WTC11 (cell line): ENCODE measurements around the gene NEK6. TPM values are rescaled to one million over a fixed set of nuclear protein-coding genes. Genes with fewer than 3 reads are reported as not detected.
A peak's percentile ranks its signal among the peaks of the same experiment; 100 is the strongest.

Experiments used
- ATAC-seq: fragments of 200-7000 bp; cut with Tn5 transposase; 2 replicates; pipeline ENCODE4 v1.10.0; 2021; ENCODE audit warnings: mild to moderate bottlenecking, moderate library complexity
- CTCF ChIA-PET: fragments of 300-600 bp; sonication (Branson Sonifier 250); formaldehyde crosslinking; loops from one replicate; lab custom pipeline; 2021; ENCODE audit warnings: antibody characterized with exemption; lab: Charles Lee
- POLR2A ChIA-PET: fragments of 350-600 bp; sonication (Branson Sonifier 250); formaldehyde crosslinking; loops from one replicate; lab custom pipeline; 2021; ENCODE audit warnings: antibody characterized with exemption; lab: Charles Lee
- DNase-seq: peaks from one replicate; pipeline ENCODE4 v3.0.0; 2021; ENCODE audit warnings: low spot score
- H3K27ac Mint-ChIP-seq: 2 replicates; pipeline ENCODE4 v1.8.0; 2021; ENCODE audit warnings: mixed read lengths
- H3K27me3 Mint-ChIP-seq: 2 replicates; pipeline ENCODE4 v1.8.0; 2021; ENCODE audit warnings: low read depth, mild to moderate bottlenecking, moderate library complexity, mixed read lengths
- H3K36me3 Mint-ChIP-seq: 2 replicates; pipeline ENCODE4 v1.8.0; 2021; ENCODE audit warnings: mixed read lengths
- H3K4me1 Mint-ChIP-seq: 2 replicates; pipeline ENCODE4 v1.8.0; 2022; ENCODE audit warnings: mixed read lengths
- H3K4me3 Mint-ChIP-seq: 2 replicates; pipeline ENCODE4 v1.8.0; 2021; ENCODE audit warnings: mild to moderate bottlenecking, moderate library complexity, mixed read lengths
- H3K9me3 Mint-ChIP-seq: 2 replicates; pipeline ENCODE4 v1.8.0; 2021; ENCODE audit warnings: mixed read lengths
- CREM ChIP-seq: sonication (generic); formaldehyde crosslinking; IDR thresholded peaks from 2 replicates; pipeline ENCODE4 v1.8.1; 2022; ENCODE audit warnings: mild to moderate bottlenecking, missing genetic modification reagents, moderate library complexity
- ESRRA ChIP-seq: sonication (generic); formaldehyde crosslinking; IDR thresholded peaks from 2 replicates; pipeline ENCODE4 v1.8.1; 2022; ENCODE audit warnings: mild to moderate bottlenecking, missing genetic modification reagents, borderline replicate concordance
- GTF2I ChIP-seq: fragments of 250-450 bp; sonication (Bioruptor Pico); conservative IDR thresholded peaks from 2 replicates; pipeline ENCODE4 v1.4.0; 2021; ENCODE audit warnings: mild to moderate bottlenecking
- JUN ChIP-seq: sonication (generic); formaldehyde crosslinking; IDR thresholded peaks from 2 replicates; pipeline ENCODE4 v1.8.0; 2023; ENCODE audit warnings: mild to moderate bottlenecking, missing genetic modification reagents
- NFATC4 ChIP-seq: fragments of 250-450 bp; sonication (Bioruptor Pico); IDR thresholded peaks from 2 replicates; pipeline ENCODE4 v1.9.0; 2021; ENCODE audit warnings: mild to moderate bottlenecking
- NR2C2 ChIP-seq: sonication (generic); formaldehyde crosslinking; IDR thresholded peaks from 2 replicates; pipeline ENCODE4 v1.8.0; 2022; ENCODE audit warnings: mild to moderate bottlenecking, missing genetic modification reagents
- RELA ChIP-seq: sonication (generic); formaldehyde crosslinking; IDR thresholded peaks from 2 replicates; pipeline ENCODE4 v1.8.1; 2022; ENCODE audit warnings: missing genetic modification reagents, mild to moderate bottlenecking, borderline replicate concordance
- SOX15 ChIP-seq: fragments of 250-450 bp; sonication (Bioruptor Pico); IDR thresholded peaks from 2 replicates; pipeline ENCODE4 v1.9.0; 2021; ENCODE audit warnings: mild to moderate bottlenecking
- SP1 ChIP-seq: sonication (generic); formaldehyde crosslinking; conservative IDR thresholded peaks from 2 replicates; pipeline ENCODE4 v1.8.1; 2022; ENCODE audit warnings: missing genetic modification reagents
- TCF7 ChIP-seq: sonication (generic); formaldehyde crosslinking; IDR thresholded peaks from 2 replicates; pipeline ENCODE4 v1.8.0; 2022; ENCODE audit warnings: mild to moderate bottlenecking, low read depth, missing genetic modification reagents, moderate library complexity
- TP53 ChIP-seq: sonication (generic); formaldehyde crosslinking; IDR thresholded peaks from 2 replicates; pipeline ENCODE4 v1.8.1; 2023; ENCODE audit warnings: mild to moderate bottlenecking, missing genetic modification reagents
- ZNF138 ChIP-seq: sonication (generic); formaldehyde crosslinking; conservative IDR thresholded peaks from 2 replicates; pipeline ENCODE4 v1.8.1; 2022; ENCODE audit warnings: mild to moderate bottlenecking, moderate library complexity, missing genetic modification reagents
- ZNF396 ChIP-seq: fragments of 250-450 bp; sonication (Bioruptor Pico); IDR thresholded peaks from 2 replicates; pipeline ENCODE4 v1.8.0; 2021; ENCODE audit warnings: mild to moderate bottlenecking, moderate library complexity, borderline replicate concordance
- total RNA-seq: library from RNA; stranded (reverse); gene quantifications from 3 replicates; pipeline ENCODE4 v1.2.3, GENCODE V29; 2021
- TF ChIP-seq, protein P1 (sequence below): fragments of 250-450 bp; sonication (Bioruptor Pico); IDR thresholded peaks from 2 replicates; pipeline ENCODE4 v1.8.0; 2021; ENCODE audit warnings: mild to moderate bottlenecking
- TF ChIP-seq, protein P2 (sequence below): sonication (generic); formaldehyde crosslinking; IDR thresholded peaks from 2 replicates; pipeline ENCODE4 v1.8.1; 2023; ENCODE audit warnings: mild to moderate bottlenecking, missing genetic modification reagents, moderate library complexity
- TF ChIP-seq, protein P3 (sequence below): sonication (generic); formaldehyde crosslinking; IDR thresholded peaks from 2 replicates; pipeline ENCODE4 v1.8.0; 2022; ENCODE audit warnings: mild to moderate bottlenecking, missing genetic modification reagents
- TF ChIP-seq, protein P4 (sequence below): sonication (generic); formaldehyde crosslinking; IDR thresholded peaks from 2 replicates; pipeline ENCODE4 v1.8.0; 2023; ENCODE audit warnings: missing genetic modification reagents, mild to moderate bottlenecking, borderline replicate concordance
- TF ChIP-seq, protein P5 (sequence below): sonication (generic); formaldehyde crosslinking; IDR thresholded peaks from 2 replicates; pipeline ENCODE4 v1.8.0; 2022; ENCODE audit warnings: mild to moderate bottlenecking, missing genetic modification reagents
- TF ChIP-seq, protein P6 (sequence below): sonication (generic); formaldehyde crosslinking; IDR thresholded peaks from 2 replicates; pipeline ENCODE4 v1.8.1; 2023; ENCODE audit warnings: mild to moderate bottlenecking, moderate library complexity, missing genetic modification reagents

Gene NEK6
- total RNA-seq, 1 experiment from 2014 or later, result 23.0 TPM

DNA sequence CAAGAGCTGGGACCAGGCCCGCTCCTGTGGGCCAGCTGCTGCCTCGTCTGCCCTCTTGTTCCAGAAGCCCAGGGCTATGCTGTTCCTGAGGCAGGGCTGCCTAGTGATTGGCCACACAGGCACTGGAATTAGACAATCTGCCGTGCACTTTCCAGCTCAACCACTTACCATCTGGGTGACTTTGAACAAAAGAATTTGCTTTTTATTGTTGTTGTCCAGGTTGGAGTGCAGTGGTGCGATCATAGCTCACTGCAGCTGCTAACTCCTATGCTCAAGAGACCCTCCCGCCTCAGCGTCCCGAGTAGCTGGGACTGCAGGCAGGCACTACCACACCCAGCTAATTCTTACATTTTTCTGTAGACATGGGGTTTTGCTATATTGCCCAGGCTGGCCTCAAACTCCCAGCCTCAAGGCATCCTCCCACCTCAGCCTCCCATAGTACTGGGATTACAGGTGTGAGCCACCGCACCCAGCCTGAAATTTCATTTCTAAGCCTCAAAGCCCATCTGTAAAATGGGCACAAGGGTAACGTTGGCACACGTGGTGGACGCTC is 1.2 kb upstream of the NEK6 start:
- CTCF ChIA-PET, result interaction anchor here (0.8 to 1.5 kb wide), 4 partner anchors 27 to 154 kb away, joined by 3 to 4 read pairs (median 4); no protein-coding TSS in a partner anchor
- Mint-ChIP-seq H3K27ac (no peak overlapping the region; the same call in 1 of the 2 replicates), H3K9me3 (no peaks in the 10 kb centered on the region), H3K4me1 (peaks cover 40% of the 10 kb centered on the region), H3K36me3 (no peaks in the 10 kb centered on the region), H3K4me3 (peak overlapping the region; percentile 85), H3K27me3 (peaks cover 2% of the 10 kb centered on the region; the same call in 1 of the 2 replicates)
- DNase-seq (no peak), ATAC-seq (peak; percentile 5; the same call in 1 of the 2 replicates)
- no peak for TF ChIP-seq ZNF138 (CRISPR knock-in tag)
- TF ChIP-seq, protein P1, sequence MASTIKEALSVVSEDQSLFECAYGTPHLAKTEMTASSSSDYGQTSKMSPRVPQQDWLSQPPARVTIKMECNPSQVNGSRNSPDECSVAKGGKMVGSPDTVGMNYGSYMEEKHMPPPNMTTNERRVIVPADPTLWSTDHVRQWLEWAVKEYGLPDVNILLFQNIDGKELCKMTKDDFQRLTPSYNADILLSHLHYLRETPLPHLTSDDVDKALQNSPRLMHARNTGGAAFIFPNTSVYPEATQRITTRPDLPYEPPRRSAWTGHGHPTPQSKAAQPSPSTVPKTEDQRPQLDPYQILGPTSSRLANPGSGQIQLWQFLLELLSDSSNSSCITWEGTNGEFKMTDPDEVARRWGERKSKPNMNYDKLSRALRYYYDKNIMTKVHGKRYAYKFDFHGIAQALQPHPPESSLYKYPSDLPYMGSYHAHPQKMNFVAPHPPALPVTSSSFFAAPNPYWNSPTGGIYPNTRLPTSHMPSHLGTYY (CRISPR knock-in tag), result no peak
- TF ChIP-seq SP1 (CRISPR knock-in tag), result no peak
- TF ChIP-seq RELA (CRISPR knock-in tag), result no peak
- TF ChIP-seq SOX15 (CRISPR knock-in tag), result no peak
- no peak for TF ChIP-seq NR2C2 (CRISPR knock-in tag)
- TF ChIP-seq NFATC4, result no peak
- no peak for TF ChIP-seq TP53 (CRISPR knock-in tag)
- TF ChIP-seq JUN (CRISPR knock-in tag), result no peak
- TF ChIP-seq, protein P2, sequence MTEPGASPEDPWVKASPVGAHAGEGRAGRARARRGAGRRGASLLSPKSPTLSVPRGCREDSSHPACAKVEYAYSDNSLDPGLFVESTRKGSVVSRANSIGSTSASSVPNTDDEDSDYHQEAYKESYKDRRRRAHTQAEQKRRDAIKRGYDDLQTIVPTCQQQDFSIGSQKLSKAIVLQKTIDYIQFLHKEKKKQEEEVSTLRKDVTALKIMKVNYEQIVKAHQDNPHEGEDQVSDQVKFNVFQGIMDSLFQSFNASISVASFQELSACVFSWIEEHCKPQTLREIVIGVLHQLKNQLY (CRISPR knock-in tag), result no peak
- no peak for TF ChIP-seq CREM
- POLR2A ChIA-PET, result no interaction called here

DNA sequence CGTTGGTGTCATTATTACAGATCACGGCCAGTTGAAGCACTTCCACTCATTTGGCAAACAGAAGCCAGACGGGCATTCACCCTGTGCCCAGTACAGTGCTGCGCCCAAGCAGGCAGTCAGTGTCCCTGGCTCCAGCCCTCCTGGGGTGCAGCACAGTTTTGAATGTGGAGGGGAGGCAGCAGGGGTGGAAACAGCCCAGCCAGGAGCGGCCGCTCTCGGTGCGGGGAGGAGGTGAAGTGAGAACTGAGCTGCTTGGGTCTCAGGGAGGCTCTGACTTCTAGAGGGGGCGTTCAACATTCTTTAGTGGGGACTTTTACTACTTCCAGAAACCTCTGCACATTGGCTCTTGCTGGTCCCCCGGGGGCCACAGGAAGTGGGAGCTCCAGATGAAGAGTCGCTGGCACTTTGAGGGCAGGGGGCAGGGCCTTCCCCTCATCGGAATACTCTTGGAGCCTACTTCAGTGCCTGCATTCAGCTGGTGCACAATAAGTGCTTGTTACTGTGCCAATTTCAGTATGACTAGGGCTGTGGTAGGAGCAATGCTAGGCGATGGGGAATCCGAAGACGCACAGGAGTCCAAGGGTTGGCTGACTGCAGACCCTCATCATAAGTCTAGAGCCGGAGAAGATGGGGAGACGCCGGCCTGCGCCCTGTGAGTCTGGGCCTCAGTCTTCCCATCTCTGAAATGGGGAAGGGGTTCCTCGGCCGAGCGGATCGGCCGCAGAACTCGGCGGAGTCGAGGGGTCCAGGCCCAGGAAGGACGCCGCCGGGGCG is 492 bp upstream of the NEK6 start:
- H3K4me1 Mint-ChIP-seq, result peaks cover 43% of the 10 kb centered on the region
- H3K36me3 Mint-ChIP-seq, result no peaks in the 10 kb centered on the region
- peak overlapping the region; percentile 12; the same call in 1 of the 2 replicates for H3K27ac Mint-ChIP-seq
- H3K9me3 Mint-ChIP-seq, result no peaks in the 10 kb centered on the region
- ChIA-PET POLR2A (no interaction called here), CTCF (interaction anchor here (0.9 to 1.5 kb wide), 2 partner anchors 68 to 131 kb away, joined by 3 to 4 read pairs; no protein-coding TSS in a partner anchor)
- TF ChIP-seq ZNF396 (CRISPR knock-in tag), result peak; percentile 36; the same call in 1 of the 2 replicates
- peak; percentile 94 for TF ChIP-seq GTF2I (CRISPR knock-in tag)
- TF ChIP-seq, protein P3, sequence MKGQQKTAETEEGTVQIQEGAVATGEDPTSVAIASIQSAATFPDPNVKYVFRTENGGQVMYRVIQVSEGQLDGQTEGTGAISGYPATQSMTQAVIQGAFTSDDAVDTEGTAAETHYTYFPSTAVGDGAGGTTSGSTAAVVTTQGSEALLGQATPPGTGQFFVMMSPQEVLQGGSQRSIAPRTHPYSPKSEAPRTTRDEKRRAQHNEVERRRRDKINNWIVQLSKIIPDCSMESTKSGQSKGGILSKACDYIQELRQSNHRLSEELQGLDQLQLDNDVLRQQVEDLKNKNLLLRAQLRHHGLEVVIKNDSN, result no peak
- no peak for ATAC-seq
- no peak for DNase-seq
- peak overlapping the region; percentile 85 for H3K4me3 Mint-ChIP-seq
- H3K27me3 Mint-ChIP-seq, result peaks cover 2% of the 10 kb centered on the region; the same call in 1 of the 2 replicates

DNA sequence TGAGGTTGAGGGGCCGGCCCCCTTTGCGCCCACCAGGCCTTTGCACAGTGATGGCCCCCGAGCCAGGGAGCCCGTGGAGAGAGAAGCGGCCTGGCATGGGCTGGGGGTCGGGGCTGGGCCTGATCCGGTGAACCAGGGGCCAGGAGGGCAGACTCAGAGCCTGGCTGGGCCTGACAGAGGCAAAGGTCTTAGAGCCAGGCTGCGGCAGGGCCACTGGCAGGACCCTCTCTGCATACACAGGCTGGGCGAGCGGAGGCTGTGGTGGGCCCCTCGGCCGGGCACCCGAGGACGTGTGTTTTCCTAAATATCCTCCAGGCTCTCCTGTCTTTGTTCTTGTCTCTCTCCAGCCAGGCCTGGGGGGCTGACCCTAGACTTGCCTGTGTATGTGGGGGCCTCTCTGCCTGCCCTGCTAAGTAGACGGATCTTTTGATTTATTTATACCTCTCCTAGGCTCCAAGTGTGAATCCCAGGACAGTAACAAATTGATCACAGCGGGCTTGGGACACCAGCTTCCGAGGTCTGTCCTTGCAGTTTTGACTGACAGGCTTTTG is 933 bp downstream of the NEK6 start:
- peak; percentile 65 for ATAC-seq
- Mint-ChIP-seq H3K4me1 (peaks cover 55% of the 10 kb centered on the region), H3K27me3 (peaks cover 2% of the 10 kb centered on the region; the same call in 1 of the 2 replicates), H3K36me3 (no peaks in the 10 kb centered on the region), H3K9me3 (no peaks in the 10 kb centered on the region), H3K4me3 (peak overlapping the region; percentile 87), H3K27ac (peak overlapping the region; percentile 83; the same call in 1 of the 2 replicates)
- ChIA-PET CTCF (no interaction called here), POLR2A (no interaction called here)
- peak; percentile 38 for DNase-seq
- TF ChIP-seq, protein P4, sequence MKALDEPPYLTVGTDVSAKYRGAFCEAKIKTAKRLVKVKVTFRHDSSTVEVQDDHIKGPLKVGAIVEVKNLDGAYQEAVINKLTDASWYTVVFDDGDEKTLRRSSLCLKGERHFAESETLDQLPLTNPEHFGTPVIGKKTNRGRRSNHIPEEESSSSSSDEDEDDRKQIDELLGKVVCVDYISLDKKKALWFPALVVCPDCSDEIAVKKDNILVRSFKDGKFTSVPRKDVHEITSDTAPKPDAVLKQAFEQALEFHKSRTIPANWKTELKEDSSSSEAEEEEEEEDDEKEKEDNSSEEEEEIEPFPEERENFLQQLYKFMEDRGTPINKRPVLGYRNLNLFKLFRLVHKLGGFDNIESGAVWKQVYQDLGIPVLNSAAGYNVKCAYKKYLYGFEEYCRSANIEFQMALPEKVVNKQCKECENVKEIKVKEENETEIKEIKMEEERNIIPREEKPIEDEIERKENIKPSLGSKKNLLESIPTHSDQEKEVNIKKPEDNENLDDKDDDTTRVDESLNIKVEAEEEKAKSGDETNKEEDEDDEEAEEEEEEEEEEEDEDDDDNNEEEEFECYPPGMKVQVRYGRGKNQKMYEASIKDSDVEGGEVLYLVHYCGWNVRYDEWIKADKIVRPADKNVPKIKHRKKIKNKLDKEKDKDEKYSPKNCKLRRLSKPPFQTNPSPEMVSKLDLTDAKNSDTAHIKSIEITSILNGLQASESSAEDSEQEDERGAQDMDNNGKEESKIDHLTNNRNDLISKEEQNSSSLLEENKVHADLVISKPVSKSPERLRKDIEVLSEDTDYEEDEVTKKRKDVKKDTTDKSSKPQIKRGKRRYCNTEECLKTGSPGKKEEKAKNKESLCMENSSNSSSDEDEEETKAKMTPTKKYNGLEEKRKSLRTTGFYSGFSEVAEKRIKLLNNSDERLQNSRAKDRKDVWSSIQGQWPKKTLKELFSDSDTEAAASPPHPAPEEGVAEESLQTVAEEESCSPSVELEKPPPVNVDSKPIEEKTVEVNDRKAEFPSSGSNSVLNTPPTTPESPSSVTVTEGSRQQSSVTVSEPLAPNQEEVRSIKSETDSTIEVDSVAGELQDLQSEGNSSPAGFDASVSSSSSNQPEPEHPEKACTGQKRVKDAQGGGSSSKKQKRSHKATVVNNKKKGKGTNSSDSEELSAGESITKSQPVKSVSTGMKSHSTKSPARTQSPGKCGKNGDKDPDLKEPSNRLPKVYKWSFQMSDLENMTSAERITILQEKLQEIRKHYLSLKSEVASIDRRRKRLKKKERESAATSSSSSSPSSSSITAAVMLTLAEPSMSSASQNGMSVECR (CRISPR knock-in tag), result 0 out of 2 replicates have a peak, but pooled peaks have one; percentile 0
- TF ChIP-seq NR2C2 (CRISPR knock-in tag) (no peak), TCF7 (CRISPR knock-in tag) (no peak), ESRRA (CRISPR knock-in tag) (no peak)
- TF ChIP-seq, protein P5, sequence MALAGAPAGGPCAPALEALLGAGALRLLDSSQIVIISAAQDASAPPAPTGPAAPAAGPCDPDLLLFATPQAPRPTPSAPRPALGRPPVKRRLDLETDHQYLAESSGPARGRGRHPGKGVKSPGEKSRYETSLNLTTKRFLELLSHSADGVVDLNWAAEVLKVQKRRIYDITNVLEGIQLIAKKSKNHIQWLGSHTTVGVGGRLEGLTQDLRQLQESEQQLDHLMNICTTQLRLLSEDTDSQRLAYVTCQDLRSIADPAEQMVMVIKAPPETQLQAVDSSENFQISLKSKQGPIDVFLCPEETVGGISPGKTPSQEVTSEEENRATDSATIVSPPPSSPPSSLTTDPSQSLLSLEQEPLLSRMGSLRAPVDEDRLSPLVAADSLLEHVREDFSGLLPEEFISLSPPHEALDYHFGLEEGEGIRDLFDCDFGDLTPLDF (CRISPR knock-in tag), result no peak
- TF ChIP-seq, protein P6, sequence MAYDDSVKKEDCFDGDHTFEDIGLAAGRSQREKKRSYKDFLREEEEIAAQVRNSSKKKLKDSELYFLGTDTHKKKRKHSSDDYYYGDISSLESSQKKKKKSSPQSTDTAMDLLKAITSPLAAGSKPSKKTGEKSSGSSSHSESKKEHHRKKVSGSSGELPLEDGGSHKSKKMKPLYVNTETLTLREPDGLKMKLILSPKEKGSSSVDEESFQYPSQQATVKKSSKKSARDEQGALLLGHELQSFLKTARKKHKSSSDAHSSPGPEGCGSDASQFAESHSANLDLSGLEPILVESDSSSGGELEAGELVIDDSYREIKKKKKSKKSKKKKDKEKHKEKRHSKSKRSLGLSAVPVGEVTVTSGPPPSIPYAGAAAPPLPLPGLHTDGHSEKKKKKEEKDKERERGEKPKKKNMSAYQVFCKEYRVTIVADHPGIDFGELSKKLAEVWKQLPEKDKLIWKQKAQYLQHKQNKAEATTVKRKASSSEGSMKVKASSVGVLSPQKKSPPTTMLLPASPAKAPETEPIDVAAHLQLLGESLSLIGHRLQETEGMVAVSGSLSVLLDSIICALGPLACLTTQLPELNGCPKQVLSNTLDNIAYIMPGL (CRISPR knock-in tag), result 0 out of 2 replicates have a peak, but pooled peaks have one; percentile 16
- TF ChIP-seq, protein P2 (CRISPR knock-in tag), result no peak
